AG04450 (cell line): ENCODE measurements around the gene GNAT3. TPM values are rescaled to one million over a fixed set of nuclear protein-coding genes. Genes with fewer than 3 reads are reported as not detected.

Experiments used
- CTCF ChIA-PET: fragments of 300-600, 350-600 bp; formaldehyde crosslinking; extraction: SDS; loops from one replicate; lab custom pipeline; 2022; ENCODE audit warnings: antibody characterized with exemption, inconsistent platforms; lab: Charles Lee
- POLR2A ChIA-PET: fragments of 350-600 bp; formaldehyde crosslinking; extraction: SDS; loops from one replicate; lab custom pipeline; 2021; ENCODE audit warnings: antibody characterized with exemption, inconsistent platforms; lab: Yijun Ruan, JAX
- DNase-seq: peaks from one replicate; pipeline ENCODE4 v3.0.0-alpha.2; 2011; ENCODE audit warnings: low read depth, low spot score
- H3K27ac ChIP-seq: one replicate; pipeline ENCODE4 v1.5.1; 2012; ENCODE audit warnings: low read depth, low read length, control low read depth
- H3K27me3 ChIP-seq: one replicate; pipeline ENCODE4 v1.6.0; 2012; ENCODE audit warnings: low read length; ENCODE audit not compliant: control insufficient read depth, insufficient read depth
- H3K4me3 ChIP-seq: 2 replicates; pipeline ENCODE4 v1.5.1; 2011; ENCODE audit warnings: mild to moderate bottlenecking, low read depth, low read length, control low read depth
- H3K9me3 ChIP-seq: 2 replicates; pipeline ENCODE4 v1.5.1; 2012; ENCODE audit warnings: low read length; ENCODE audit not compliant: control insufficient read depth, insufficient read depth
- polyA plus RNA-seq: library from polyadenylated mRNA; depleted of rRNA; stranded (reverse); fragments of >200 nt; gene quantifications from 2 replicates; pipeline ENCODE4 v1.2.3, GENCODE V29; 2011
- TF ChIP-seq, protein P1 (sequence below): IDR thresholded peaks from 2 replicates; pipeline ENCODE4 v1.5.1; 2011; ENCODE audit warnings: low read depth, low read length, control low read depth, inconsistent platforms

The GNAT3 gene
- polyA plus RNA-seq, 1 experiment, result not detected

DNA sequence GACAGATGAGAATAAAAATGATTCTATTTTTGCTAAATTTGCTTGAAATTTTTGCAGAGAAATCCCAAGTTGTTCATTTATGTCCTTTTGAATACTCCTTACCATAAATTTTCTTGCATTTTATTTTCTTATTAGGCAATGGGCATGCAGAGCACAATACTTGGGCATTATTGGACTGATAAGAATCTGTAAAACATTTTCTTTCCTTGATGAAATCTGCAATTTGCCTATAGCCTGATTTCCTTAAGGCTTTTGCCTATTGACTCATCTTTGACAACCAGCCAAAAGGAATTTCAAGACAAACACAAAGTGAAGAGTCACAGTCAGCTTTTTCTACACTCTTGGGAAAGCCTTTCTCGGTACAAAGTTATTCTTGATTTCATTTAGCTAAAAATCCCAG lies 30.5 kb upstream of the GNAT3 start:
- peak; percentile 76 for DNase-seq
- Histone ChIP-seq H3K27me3 (no peaks in the 10 kb centered on the region), H3K27ac (no peak overlapping the region), H3K4me3 (no peak overlapping the region), H3K9me3 (peaks cover 12% of the 10 kb centered on the region)
- ChIA-PET POLR2A (interaction anchor here (0.6 to 0.7 kb wide), 4 partner anchors 19 to 416 kb away, joined by 3 to 4 read pairs (median 4); no protein-coding TSS in a partner anchor), CTCF (interaction anchor here (1.0 kb wide), 1 partner anchor 64 kb away, joined by 4 read pairs; no protein-coding TSS in a partner anchor)
- TF ChIP-seq, protein P1, sequence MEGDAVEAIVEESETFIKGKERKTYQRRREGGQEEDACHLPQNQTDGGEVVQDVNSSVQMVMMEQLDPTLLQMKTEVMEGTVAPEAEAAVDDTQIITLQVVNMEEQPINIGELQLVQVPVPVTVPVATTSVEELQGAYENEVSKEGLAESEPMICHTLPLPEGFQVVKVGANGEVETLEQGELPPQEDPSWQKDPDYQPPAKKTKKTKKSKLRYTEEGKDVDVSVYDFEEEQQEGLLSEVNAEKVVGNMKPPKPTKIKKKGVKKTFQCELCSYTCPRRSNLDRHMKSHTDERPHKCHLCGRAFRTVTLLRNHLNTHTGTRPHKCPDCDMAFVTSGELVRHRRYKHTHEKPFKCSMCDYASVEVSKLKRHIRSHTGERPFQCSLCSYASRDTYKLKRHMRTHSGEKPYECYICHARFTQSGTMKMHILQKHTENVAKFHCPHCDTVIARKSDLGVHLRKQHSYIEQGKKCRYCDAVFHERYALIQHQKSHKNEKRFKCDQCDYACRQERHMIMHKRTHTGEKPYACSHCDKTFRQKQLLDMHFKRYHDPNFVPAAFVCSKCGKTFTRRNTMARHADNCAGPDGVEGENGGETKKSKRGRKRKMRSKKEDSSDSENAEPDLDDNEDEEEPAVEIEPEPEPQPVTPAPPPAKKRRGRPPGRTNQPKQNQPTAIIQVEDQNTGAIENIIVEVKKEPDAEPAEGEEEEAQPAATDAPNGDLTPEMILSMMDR, result no peak

DNA sequence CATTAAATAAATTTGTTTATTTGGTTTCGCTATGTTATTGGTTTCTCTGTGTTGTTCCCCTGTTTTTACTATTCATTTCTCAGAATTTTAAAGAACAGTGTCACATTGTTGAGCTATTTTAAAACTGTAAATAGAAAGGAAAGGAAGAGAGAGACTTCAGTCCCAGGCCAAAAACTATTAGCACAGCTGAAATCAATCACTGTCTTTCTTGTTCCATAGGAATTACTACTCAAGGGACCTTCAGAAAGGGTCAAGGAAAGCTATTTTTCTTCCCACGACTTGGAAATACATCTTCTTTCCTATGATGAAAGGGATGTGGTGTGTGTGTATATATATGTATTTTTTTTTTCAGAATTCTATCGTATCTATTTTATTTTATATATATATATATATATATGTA lies 29.0 kb upstream of the GNAT3 start:
- ChIA-PET CTCF (no interaction called here), POLR2A (no interaction called here)
- DNase-seq, result no peak

DNA sequence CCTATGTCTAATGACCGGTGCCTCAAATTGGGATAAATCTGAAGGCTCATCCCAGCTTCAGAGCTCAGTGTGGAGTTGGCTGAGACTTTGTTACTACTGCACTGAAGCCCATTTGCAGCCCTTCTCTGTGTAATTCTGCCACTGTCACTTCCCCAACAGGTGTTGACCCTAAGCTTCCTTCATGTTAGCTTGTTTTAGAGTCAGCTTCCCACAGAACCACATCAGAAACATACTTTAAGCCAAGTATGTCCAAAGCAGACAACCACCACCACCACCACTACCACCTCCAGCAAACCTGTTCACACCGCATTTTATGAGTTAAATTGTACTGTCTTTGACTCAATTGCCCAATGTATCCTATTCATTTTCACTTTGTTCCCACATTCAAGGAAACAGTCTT lies 25.2 kb upstream of the GNAT3 start:
- CTCF ChIA-PET, result no interaction called here
- no peak for DNase-seq
- Histone ChIP-seq H3K9me3 (peaks cover 2% of the 10 kb centered on the region; the same call in 1 of the 2 replicates), H3K27ac (no peak overlapping the region), H3K27me3 (no peaks in the 10 kb centered on the region), H3K4me3 (no peak overlapping the region)
- POLR2A ChIA-PET, result no interaction called here
- TF ChIP-seq, protein P1, result no peak

More for the DNA sequence above, 29.0 kb upstream of the GNAT3 start:
- no peak overlapping the region for H3K27ac ChIP-seq
- no peaks in the 10 kb centered on the region for H3K27me3 ChIP-seq
- H3K4me3 ChIP-seq, result no peak overlapping the region
- H3K9me3 ChIP-seq, result peaks cover 12% of the 10 kb centered on the region
- TF ChIP-seq, protein P1, result no peak

DNA sequence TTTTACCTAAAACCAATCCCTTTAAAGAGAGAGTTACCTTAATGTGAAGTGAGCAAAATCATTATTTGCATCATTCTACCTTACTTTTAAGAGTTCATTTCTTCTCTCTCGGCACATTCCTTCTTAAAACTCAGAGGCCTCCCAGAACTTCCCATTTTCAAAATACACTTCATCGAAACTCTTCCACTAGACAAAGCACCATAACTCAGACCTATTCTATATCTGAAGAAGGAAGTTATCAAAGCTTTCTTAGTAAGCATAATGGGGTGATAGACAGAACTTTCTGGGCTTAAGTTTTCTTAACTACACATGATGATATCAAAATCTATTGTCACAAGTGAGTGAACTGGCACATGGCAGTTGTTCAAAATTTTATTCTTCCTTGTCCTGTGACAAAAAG lies 24.6 kb upstream of the GNAT3 start:
- ChIA-PET CTCF (no interaction called here), POLR2A (no interaction called here)
- no peaks in the 10 kb centered on the region for H3K27me3 ChIP-seq
- TF ChIP-seq, protein P1, result no peak
- H3K27ac ChIP-seq, result no peak overlapping the region
- peaks cover 2% of the 10 kb centered on the region; the same call in 1 of the 2 replicates for H3K9me3 ChIP-seq
- no peak overlapping the region for H3K4me3 ChIP-seq
- DNase-seq, result no peak

DNA sequence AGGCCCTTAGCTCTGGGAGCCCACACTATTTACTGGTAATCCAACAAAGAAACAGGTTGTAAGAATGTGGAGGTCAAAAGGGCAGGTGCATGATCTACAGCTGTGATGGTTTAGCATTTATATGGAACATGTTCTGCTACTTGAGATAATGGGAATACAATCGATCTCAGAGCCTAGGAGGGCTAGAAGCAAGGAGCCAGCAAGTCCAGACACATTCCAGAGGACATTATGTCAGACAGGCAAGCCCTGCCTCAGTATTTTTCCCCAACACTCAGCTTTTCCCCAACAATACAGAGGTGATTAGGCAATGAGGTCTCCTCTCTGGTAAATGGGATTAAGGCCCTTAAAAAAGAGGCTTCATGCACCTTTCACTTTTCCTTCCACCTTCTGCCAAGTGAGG lies 21.4 kb upstream of the GNAT3 start:
- Histone ChIP-seq H3K4me3 (no peak overlapping the region), H3K27ac (no peak overlapping the region), H3K9me3 (no peaks in the 10 kb centered on the region), H3K27me3 (no peaks in the 10 kb centered on the region)
- CTCF ChIA-PET, result no interaction called here
- DNase-seq, result no peak
- TF ChIP-seq, protein P1, result no peak
- POLR2A ChIA-PET, result no interaction called here
